CD4-positive, alpha-beta T cell treated with Interferon gamma for 1 hour (primary cell): ENCODE data around the gene IL17REL.
"Not testable (repeated sequence)": the region's sequence is repeated elsewhere in the genome, so short reads cannot be mapped to it uniquely, and the experiment has no call there.

ENCODE experiments used
- DNase-seq: peaks from one replicate; pipeline ENCODE4 v3.0.0-alpha.2; 2020

The IL17REL gene

DNA sequence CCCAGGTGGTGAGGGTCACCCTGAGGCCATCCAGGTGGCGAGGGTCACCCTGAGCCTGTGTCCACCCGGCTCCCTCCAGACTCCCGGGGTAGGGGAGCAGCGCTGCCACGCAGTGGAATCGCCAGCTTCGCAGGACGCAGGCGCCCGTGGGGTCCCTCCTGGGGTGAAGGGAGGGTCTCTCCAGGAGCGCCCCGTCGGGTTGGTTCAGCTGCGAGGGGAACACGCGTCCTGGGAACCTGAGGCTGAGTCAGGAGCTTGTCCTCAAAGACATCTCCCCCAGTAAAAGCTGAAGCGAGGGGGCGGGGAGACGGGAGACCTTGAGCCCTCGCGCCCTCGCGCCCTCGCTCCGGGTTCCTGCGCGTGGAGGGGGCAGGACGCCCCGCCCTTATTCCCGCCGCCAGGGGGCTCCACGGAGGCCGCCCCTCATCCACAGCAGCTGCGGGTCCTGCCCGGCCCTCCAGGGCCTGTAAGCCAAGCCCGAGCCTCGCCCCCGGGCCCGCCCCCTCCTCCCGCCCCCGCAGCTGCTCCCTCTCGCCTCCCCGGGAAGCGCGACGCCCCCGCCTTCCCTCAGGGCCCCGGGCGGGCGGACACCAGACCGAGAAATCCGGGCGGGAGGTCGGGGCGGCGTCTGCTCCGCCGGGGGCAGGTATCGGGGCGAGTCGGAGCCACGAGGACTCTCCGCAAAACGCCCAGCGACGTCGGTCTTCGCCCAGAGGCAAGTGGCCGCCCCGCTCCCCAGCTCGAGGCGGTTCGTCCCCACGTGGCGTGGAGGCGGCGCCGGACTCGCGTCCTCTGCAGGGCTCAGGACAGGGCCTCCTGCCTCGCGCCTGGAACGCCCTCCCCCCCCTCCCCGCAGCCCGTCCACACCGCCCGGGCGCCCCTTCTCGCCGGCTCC is 29.2 kb downstream of the IL17REL start:
- peak; percentile 46 for DNase-seq

DNA sequence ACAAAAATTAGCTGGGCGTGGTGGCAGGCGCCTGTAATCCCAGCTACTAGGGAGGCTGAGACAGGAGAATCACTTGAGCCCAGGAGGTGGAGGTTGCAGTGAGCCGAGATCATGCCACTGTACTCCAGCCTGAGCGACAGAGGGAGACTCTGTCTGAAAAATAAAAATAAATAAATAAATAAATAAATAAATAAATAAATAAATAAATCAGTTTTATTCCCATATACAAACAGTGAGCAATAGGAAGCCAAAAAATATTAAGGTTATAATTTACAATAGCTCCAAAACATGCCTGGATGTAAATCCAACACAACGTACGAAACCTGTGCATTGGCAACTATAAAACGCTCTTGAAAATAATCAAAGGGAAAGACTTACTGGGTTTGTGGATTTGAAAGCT is 30.8 kb downstream of the IL17REL start:
- DNase-seq, result not testable (repeated sequence)

DNA sequence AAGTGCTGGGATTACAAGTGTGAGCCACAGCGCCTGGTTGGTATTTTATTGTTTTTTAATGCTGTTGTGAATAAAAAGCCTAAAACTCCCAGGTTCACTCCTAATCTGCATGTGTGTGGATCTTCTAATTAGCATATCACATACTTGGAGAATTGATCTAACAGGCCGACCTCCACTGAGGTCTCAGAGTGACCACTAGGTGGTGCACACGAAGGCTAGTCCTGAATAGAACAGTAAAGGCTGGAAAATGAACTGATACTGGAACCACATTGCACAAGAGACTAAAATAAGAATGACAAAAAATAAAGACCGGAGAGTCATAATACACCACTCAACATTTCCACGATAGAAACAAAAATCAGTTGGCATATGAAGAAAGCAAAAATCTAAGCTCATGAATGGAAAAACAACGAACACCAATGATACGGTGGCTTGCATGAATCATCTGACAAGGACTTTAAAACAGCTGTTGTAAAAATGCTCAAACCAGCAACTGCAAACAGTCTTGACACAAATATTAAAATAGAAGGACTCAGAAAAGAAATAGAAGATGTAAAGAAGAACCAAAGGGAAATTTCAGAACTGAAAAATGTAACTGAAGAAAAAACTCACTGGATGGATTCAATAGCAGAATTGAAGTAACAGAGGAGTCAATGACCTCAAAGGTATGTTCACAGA is 32.8 kb downstream of the IL17REL start:
- DNase-seq, result no peak

DNA sequence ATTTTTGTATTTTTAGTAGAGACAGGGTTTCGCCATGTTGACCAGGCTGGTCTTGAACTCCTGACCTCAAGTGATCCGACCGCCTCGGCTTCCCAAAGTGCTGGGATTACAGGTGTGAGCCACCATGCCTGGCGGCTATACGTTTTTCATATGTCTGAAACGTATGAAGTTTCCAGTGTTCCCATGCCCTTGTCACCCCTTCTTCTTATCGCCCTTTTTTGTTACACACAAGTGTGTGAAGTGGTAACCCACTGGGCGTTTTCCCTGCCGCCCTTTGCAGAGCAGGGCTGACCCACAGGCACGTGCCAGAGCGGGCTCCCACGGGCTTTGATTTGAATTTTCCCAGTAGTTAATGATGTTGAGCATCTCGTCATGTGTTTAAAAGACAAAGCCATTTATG is 35.0 kb downstream of the IL17REL start:
- DNase-seq, result no peak

DNA sequence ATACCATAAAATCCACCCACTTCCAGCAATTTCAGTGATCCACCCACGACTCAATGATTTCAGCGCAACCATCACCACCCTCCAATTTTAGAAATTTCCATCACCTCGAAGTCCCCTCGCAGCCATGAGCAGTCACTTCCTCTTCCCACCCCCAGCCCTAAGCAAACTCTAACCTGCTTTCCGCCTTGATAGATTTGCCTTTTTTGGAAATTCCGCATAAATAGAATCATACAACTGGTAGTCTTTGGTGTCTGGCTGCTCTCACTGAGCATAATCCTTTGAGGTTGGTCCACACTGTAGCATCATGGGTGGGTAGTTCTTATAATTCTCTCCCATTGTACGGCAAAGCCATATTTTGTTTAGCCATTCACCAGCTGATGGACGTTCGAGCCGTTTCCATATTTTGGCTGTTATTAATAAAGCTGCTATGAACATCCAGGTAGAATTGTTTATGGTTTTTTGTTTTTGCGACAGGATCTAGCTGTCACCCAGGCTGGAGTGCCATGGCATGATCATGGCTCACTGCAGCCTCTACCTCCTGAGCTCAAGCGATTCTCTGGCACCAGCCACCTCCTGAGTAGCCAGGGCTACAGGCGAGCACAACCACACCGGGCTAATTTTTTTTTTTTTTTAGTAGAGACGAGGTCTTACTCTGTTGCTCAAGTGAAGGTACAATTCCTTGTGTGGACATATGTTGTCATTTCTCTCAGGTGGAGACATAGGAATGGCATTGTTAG is 36.0 kb downstream of the IL17REL start:
- peak; percentile 43 for DNase-seq

DNA sequence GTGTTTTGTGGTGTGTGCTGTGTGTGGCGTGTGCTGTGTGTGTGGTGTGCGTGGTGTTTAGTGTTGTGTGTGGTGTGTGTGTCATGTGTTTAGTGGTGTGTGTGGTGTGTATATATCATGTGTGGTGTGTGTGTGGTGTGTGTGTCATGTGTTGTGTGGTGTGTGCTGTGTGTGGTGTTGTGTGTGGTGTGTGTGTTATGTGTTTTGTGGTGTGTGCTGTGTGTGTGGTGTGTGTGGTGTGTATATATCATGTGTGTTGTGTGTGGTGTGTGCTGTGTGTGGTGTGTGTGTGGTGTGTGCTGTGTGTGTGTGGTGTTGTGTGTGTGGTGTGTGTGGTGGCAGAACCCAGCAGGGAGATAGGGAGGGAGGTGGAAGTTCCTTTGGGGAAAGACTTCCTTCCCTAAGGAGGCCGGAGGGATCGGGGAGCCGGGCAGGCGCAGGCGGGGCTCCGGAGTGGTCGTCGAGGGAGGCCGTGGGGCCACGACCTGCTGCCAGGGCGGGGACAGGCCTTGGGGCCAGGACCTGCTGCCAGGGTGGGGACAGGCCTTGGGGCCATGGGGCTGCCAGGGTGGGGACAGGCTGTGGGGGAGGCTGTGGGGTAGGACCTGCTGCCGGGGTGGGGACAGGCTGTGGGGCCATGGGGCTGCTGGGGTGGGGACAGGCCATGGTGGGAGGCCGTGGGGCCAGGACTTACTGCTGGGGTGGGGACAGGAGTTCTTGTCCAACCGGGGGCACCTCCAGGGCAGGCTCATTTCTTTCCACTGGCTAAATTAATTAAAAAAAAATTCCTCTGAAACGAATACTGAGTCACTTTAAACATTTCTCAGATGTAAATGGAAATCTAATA is 36.8 kb downstream of the IL17REL start:
- no peak for DNase-seq

DNA sequence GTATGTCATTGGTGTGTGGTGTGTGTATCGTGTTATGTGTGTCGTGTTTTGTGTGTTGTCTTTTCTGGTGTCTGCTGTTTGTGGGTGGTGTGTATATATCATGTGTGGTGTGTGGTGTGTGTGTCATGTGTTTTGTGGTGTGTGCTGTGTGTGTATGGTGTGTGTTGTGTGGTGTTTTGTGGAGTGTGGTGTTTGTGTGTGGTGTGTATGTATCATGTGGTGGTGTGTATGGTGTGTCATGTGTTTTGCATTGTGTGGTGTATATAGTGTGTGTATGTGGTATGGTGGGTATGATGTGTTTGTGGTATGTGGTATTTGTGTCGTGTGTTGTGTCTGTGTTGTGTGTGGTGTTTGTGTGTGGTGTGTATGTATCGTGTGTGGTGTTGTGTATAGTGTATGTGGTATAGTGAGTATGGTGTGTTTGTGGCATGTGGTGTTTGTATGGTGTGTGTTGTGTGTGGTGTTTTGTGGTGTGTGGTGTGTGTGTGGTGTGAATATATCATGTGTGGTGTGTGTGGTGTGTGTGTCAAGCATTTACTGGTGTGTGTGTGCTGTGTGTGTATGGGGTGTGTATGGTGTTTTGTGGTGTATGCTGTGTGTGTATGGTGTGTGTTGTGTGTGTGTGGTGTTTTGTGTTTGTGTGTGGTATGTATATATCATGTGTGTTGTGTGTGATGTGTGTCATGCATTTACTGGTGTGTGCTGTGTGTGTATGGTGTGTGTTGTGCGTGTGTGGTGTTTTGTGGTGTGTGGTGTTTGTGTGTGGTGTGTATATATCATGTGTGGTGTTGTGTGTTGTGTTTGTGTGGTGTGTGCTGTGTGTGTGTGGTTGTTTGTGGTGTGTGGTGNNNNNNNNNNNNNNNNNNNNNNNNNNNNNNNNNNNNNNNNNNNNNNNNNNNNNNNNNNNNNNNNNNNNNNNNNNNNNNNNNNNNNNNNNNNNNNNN is 39.3 kb downstream of the IL17REL start:
- DNase-seq, result no peak

DNA sequence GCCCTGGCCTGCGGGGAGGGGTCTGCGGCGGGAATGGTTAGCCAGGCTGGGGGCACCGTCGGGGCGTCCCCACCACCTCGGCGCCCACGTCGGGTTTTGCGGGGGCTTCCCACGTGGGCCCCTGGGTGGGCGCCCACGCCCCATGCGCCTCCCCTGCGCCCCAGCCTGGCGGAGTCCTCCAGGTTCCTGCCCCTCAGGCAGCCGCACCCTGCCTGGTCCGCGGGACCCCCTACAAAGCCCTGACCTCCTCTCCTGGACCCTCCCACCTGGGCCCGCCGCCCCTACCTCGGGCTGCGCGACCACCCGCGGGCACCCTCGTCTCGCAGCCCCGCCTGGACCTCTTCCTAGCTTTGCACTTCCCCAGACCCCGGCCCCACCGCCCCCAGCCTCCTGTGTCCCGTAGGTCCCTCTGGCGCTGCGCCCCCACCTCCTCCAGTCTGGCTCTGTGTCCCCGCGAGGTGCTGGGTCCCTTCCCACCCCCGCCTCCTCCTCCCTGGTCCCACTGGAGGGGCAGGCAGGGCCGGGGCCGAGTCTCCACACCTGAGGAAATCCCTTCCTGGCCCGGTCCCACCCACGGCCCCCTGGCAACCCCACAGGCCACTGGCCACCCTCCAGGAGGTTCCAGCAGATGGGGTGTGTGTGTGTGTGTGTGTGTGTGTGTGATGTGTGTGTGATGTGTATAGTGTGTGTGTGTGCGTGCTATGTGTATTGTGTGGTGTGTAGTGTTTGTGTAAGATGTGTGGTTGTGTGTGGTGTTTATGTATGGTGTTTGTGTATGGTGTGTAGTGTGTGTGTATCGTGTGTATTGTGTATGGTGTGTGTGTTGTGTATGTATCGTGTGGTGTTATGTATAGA is 40.2 kb downstream of the IL17REL start:
- DNase-seq, result no peak

DNA sequence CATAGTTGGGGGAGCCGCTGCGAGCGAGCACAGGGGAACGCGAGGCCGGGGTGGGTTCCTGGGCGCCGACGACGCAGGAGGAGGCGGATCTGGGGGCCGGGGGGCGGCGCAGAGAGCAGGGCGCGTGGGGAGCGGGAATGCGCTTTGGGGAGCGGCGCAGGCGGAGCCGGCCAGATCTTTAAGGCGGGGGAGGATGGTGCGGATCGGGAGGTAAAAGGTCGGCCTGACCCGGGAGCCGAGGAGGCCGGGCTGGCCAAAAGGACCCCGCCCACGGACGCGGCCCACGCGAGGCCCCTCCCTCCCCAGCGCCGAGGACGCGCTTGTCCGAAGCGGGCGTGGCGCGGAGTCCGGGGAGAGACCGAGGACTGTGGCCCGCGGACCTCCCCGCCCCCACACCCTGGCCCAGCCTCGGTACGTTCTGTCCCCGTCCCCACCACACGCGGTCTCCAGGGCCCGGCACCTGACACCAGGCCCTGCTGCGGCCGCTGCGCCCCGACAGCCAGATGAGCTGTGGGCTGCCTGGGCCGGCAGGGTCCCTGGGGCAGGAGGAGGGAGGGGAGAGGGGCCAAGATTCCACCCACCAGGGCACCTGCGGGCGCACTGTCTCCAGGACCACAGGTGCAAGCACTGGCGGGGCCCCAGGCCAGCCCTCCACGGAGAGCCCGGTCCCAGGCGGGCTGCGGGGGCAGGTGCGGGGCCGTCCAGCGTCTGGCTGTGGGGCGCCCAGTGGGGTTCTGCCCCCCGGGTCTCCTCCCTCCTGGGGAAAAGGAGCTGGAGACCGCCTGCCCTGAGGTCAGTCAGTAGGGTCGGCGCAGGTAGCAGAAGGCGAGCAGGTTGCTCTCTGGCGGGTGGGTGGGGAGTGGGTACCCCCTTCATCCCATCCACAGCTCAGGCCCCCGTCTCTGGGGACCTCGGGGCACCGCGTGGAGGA is 41.1 kb downstream of the IL17REL start:
- DNase-seq, result peak; percentile 58

DNA sequence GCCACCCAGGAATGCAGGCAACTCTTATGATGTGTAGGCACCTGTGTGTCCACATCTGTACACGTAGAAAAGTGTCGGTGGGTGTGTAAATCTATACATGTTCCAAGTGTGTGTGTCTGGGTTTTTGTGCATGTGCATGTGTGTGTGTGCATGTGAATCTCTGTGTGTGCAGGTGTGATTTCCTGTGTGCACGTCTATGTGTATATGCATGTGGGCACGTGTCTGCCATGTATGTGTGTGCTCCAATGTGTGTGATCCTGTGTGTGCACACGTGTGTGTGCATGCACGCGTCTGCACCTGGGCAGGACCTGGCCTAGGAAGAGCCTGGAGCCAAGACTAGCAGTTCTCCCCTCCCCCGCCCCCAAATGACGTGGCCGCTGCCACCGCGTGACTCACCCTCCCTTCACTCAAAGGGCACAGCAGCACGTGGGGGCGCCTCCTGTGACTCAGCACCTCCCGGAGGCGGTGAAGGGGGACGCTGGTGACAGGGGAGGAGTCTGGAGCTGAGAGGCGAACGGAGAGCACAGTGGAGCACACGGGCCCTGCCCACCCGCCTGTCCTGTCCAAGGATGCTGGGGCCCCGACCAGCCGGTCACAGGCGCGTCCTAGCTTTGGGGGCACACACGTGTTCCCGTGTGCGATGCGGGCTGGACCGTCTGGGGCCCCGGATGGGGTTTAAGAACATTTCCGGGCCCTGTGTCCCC is 41.9 kb downstream of the IL17REL start:
- DNase-seq, result peak; percentile 94

DNA sequence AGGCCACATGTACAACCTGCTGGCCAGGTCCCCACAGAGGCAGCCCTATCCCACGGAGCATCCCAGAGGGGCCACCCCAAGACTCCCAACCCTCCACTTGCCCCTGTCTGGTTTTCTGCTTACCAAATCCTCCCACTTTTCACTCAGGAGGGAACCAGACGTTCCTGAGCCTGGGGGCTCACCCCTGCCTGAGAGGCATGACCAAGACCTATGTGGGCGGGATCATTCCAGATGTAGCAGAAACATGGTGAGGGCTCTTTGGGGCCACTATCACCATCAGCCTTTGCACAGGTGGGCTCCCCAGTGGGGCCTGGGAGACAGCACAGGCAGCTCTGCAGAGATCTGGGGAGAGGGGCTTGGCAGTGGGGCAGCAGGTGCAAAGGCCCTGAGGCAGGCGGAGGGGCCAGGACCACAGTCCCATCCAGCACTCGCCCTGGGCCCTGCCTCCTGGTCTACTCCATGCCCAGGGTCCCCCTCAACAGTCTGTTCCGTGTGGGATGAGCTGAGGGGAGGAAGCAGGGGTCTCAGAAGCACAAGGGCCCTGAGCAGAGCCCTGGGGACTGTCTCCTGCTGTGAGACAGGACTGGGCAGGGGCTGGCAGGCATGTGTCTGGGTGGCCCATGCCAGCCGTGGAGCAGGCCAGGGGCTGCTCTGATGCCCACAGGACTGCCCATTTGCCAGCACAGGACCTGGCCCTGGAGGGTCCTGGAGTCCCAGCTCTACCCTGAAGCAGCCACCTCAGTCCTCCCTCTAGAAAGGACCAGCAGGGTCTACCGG is 42.6 kb downstream of the IL17REL start:
- DNase-seq, result no peak

DNA sequence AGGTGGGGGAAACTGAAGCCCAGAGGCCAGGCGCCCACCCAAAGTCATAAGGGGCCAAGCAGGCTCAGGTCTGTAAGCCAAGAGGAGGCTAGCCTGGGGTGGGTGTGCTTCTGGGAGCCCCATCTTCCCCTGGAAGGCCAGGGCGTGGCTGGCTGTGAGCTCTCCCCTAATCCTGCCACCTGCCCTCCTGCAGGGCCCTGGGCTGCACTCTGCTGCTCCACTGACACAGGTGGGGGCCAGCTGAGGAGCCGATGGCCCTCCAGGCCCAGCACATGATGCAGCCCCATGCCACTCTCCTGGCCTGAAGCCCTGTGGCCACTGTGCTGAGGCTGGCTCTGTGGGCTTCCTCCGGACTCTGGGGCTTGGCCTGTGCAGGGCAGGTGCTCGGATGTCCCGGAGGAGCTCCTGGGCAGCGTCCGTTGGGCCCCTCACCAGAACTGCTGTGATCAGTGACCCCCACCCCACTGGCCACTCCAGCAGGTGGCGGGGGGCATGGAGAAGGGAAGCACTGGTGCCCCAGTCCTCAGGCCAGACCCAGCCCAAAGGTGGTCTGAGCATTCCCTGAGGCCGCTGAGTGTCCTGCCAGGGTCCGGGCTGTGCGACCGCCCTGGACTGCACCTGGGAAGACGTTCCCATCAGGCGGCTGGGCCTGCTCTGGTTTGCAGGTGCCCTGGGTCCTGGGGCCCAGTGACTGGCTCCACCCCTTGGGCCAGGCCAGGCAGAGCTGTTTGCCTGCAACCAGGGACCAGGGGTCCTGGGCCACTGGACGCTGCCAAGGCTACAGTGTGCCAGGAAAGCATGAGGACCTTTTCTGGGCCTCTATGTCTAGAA is 43.5 kb downstream of the IL17REL start:
- DNase-seq, result no peak

DNA sequence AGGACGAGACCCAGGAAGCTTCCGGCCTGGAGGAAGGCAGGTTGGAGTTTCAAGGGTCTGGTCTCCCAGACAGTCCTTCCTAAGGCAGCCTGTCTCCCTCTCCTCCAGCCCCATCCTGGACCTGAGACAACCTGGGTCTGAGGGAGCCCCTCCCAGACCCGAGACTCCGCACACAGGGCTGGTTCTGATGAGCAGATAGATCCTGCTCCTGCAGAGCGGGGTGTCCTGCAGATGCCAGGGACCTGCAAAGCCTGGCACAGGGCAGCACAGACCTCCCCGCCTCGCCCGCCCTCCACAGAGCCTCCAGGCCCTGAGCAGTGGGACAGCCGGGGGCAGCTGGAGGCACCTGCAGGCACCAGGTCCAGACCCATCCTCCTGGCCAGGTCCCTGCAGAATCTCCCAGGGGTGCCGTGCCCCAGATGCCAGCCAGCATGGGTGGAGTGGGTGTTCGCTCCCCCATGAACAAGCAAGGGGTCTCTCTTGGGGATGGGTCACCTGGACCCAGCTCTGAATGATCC is 44.2 kb downstream of the IL17REL start:
- DNase-seq, result no peak

DNA sequence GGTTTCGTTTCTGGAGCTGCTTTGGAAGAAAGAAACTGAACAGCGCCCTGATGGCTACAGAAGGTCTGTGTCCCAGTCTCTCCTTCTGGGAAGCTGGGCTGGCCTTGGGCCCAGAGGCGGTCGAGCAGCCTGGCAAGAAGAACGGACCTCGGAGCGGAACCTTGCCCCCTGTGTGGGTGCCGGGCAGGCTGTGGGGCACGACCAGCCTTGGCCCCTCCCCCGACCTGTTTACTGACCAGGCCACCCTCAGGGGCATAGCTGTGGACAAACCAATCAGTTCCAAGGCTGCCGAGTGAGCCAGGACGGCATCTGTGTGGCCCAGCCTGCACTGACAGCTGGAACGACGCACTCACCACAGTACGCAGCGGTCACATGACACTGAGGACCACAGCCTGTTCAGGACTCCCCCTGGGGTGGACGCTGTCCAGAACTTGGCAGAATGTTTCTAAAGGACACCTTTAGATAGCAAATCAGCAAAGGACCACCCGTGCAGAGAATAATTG is 44.8 kb downstream of the IL17REL start:
- no peak for DNase-seq

DNA sequence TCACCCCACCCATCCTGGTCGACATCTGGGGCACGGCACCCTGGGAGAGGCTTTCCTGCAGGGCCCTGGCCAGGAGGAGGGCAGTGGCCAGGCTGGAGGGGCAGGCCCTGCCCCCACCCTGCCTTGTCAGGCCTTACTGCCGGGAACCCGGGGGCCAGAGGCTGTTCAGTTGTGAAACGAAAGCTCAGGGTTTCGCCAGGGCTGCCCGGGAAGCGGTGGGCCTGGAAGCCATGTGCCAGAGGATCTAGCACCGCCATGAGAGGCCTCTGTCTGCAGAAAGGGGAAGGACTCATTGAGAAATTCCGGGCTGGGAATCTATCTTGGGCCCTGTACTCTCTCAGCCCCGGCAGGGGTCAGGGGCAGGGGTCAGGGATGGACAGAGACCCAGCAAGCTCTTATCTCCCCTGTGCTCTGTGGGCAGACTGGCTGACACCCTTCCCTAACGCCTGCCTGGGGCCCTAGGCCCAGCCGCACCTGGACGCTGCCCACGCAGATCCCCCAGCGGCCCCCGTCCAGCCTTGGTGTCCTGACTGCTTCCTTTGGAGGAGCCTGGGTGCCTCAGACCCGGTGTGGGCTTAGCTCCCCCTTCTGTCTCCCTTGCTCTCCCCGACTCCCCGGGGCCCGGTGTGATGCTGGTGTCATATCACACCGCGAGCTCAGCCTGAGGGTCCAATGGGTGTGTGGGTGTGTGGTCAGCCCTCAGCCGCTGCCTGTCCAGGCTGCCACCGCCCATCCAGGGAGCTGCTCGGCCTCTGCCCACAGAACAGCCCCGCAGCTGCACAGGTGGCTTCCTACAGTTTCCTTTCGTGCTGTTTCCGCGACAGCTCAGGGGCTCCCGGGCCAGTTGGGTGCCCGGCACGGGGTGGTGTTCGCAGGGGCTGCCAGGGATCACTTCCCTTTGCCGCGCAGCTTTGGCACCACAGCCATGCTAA is 45.5 kb downstream of the IL17REL start:
- peak; percentile 64 for DNase-seq
